Osteocyte (in vitro differentiated cells): ENCODE results near the gene NOVA2. TPM values are rescaled to one million over a fixed set of nuclear protein-coding genes. Genes with fewer than 3 reads are reported as not detected.

ENCODE experiments used
- DNase-seq: peaks from one replicate; pipeline ENCODE4 v3.0.0; 2021; ENCODE audit warnings: mixed read lengths; ENCODE audit not compliant: unreplicated experiment; ENCODE audit errors: extremely low spot score
- H3K27ac Mint-ChIP-seq: one replicate; pipeline ENCODE4 v1.8.0; 2021; ENCODE audit warnings: mild to moderate bottlenecking, mixed read lengths; ENCODE audit not compliant: unreplicated experiment
- H3K27me3 Mint-ChIP-seq: one replicate; pipeline ENCODE4 v1.8.0; 2021; ENCODE audit warnings: mixed read lengths; ENCODE audit not compliant: unreplicated experiment
- H3K36me3 Mint-ChIP-seq: one replicate; pipeline ENCODE4 v1.8.0; 2021; ENCODE audit warnings: mixed read lengths; ENCODE audit not compliant: unreplicated experiment
- H3K4me1 Mint-ChIP-seq: one replicate; pipeline ENCODE4 v1.8.0; 2021; ENCODE audit warnings: mixed read lengths; ENCODE audit not compliant: unreplicated experiment
- H3K4me3 Mint-ChIP-seq: one replicate; pipeline ENCODE4 v1.8.0; 2021; ENCODE audit warnings: mild to moderate bottlenecking, moderate library complexity, mixed read lengths; ENCODE audit not compliant: unreplicated experiment
- H3K9me3 Mint-ChIP-seq: one replicate; pipeline ENCODE4 v1.8.0; 2021; ENCODE audit warnings: mixed read lengths; ENCODE audit not compliant: unreplicated experiment
- CTCF ChIP-seq: fragments of 200-600 bp; sonication (generic); IDR thresholded peaks from 2 replicates; pipeline ENCODE4 v1.5.0; 2021; ENCODE audit warnings: antibody characterized with exemption, mild to moderate bottlenecking, moderate library complexity
- total RNA-seq: library from RNA; stranded (reverse); gene quantifications from 2 replicates; pipeline ENCODE4 v1.2.1, GENCODE V29; 2021

Gene NOVA2
- total RNA-seq, 1 donor from 2014 or later = not detected

- Mint-ChIP-seq H3K36me3 (no peaks in the 10 kb centered on the region), H3K4me3 (no peak overlapping the region), H3K27ac (no peak overlapping the region), H3K9me3 (no peaks in the 10 kb centered on the region), H3K27me3 (peaks cover 21% of the 10 kb centered on the region), H3K4me1 (peaks cover 9% of the 10 kb centered on the region)
- DNase-seq = no peak
- no peak for TF ChIP-seq CTCF
These were observed 19.5 kb downstream of the NOVA2 start for GRCh38 chr19:45954156-45954555.

- H3K9me3 Mint-ChIP-seq = no peaks in the 10 kb centered on the region
- H3K36me3 Mint-ChIP-seq = no peaks in the 10 kb centered on the region
- no peak overlapping the region for H3K27ac Mint-ChIP-seq
- H3K4me1 Mint-ChIP-seq = peaks cover 9% of the 10 kb centered on the region
- H3K27me3 Mint-ChIP-seq = peaks cover 20% of the 10 kb centered on the region
- DNase-seq = no peak
- no peak overlapping the region for H3K4me3 Mint-ChIP-seq
- no peak for TF ChIP-seq CTCF
These were observed 20.0 kb downstream of the NOVA2 start for GRCh38 chr19:45953676-45954075.

- no peak overlapping the region for H3K27ac Mint-ChIP-seq
- peaks cover 9% of the 10 kb centered on the region for H3K4me1 Mint-ChIP-seq
- no peaks in the 10 kb centered on the region for H3K36me3 Mint-ChIP-seq
- H3K27me3 Mint-ChIP-seq = peaks cover 16% of the 10 kb centered on the region
- no peaks in the 10 kb centered on the region for H3K9me3 Mint-ChIP-seq
- DNase-seq = no peak
- no peak for TF ChIP-seq CTCF
- peak overlapping the region; percentile 45 for H3K4me3 Mint-ChIP-seq
These were observed 20.8 kb downstream of the NOVA2 start for GRCh38 chr19:45952686-45953505.

GRCh38 chr19:45952341-45952685 lies 21.4 kb downstream of the NOVA2 start:
- Mint-ChIP-seq H3K4me1 (peaks cover 9% of the 10 kb centered on the region), H3K27me3 (peaks cover 16% of the 10 kb centered on the region), H3K36me3 (no peaks in the 10 kb centered on the region)

More at GRCh38 chr19:45952341-45952685, 21.4 kb downstream of the NOVA2 start:
- TF ChIP-seq CTCF = no peak
- H3K9me3 Mint-ChIP-seq = no peaks in the 10 kb centered on the region
- no peak for DNase-seq
- H3K4me3 Mint-ChIP-seq = peak overlapping the region; percentile 45
- no peak overlapping the region for H3K27ac Mint-ChIP-seq
